ENCODE measurements around the gene XRCC3.
"Not testable (repeated sequence)": the region's sequence is repeated elsewhere in the genome, so short reads cannot be mapped to it uniquely, and the experiment has no call there.

The XRCC3 gene

GRCh38 chr14:103692159-103692558 is 23.1 kb downstream of the XRCC3 start:
- DNase-seq, result no peak

- DNase-seq, result not testable (repeated sequence)
Observed at GRCh38 chr14:103691655-103692054, 23.6 kb downstream of the XRCC3 start.

- no peak for DNase-seq
Observed at GRCh38 chr14:103690332-103690731, 24.9 kb downstream of the XRCC3 start.

- DNase-seq, result no peak
Observed at GRCh38 chr14:103688906-103689902, 26.0 kb downstream of the XRCC3 start.

GRCh38 chr14:103688441-103688840 is 26.8 kb downstream of the XRCC3 start:
- DNase-seq, result no peak

DNA sequence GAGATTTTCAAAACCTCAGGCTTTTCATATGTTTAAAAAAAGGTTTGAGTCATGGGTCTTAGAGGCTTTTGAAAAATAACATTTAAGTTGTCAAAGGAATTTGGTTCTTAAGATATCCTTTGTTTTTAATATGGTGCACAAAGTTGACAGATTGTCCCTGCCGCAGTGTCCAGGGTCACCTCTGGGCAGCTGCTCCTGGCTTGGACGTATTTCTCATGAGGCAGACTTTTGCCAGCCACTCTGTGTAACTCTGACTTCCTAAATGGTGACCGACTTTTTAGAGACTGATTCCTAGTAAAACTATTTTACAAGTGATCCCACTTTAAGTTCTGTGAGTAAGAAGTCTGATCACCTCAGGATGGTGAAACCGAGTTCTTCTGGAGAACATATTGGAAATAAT is 27.5 kb downstream of the XRCC3 start:
- DNase-seq, result no peak

DNA sequence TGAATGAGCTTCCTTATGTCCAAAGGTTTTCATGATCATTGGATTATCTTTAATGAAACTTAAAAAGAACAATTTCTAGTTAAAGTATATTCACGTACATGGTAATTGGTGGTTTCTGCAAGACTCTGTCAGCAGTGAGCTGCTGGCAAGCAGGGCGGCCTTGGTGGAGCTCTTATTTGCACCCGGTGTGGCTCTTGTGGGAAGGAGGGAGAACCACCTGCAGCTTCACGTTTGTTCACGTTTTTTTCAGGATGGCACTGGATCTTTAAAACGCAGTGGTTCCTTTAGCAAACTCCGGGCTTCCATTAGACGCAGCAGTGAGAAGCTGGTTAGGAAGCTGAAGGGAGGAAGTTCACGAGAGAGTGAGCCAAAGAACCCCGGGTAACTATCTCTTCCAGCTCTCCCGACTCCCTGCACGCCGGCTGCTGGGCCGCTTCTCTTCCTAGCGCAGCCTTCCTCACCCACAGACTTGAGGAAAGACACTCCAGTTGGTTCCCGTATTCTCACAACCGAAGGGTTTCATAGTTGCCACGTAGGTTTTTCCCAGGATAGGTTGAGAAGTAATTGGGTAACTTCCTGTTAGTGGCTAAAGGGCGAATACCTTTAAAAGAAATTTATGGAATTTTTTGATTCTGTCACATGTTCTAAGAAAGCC is 28.3 kb downstream of the XRCC3 start:
- DNase-seq, result no peak

DNA sequence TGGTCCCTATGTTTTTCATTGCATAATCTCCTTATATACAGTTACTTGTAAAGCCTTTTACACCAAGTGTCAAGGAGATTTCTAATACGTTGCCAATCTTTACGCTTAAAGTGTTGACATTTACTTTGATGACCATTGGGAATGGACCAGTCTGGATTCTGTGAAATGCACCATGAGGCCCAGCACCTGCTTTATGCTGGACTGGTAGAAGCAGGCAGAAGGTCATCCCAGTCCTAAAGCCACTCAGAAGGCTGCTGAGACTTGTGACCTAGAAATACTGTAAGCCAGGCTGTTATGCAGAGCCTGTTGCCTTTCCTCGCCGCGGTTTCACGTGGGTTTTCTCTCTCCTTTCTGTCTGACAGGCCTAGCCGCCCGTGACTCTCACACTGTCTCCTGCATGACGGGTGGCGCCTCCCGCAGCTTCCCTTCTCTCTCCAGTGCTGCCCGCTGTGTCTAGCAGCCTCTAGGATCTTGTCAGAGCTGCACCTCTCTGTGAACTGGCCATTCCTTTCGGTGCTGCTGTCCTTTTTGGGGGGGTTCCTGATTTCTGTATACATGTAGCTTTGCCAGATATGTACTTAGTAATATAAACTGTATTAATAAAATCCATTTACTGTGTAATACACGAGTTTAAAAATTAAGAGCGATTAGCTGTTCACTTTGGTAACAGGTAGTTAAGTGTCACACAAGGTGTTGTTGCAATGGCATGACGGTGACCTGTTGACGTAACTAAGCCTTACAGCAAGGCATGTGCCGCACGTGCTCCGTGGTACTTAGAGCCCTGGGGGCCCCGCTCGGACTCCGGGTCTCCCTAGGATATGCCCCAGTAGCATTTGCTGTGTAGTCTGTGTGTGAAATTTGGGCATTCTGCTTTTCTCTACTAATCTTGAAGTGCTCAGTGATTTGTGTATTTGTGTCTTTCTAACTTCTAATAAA is 29.7 kb downstream of the XRCC3 start:
- no peak for DNase-seq

- DNase-seq, result no peak
Observed at GRCh38 chr14:103684871-103685270, 30.4 kb downstream of the XRCC3 start.

GRCh38 chr14:103684471-103684870 is 30.8 kb downstream of the XRCC3 start:
- DNase-seq, result no peak

DNA sequence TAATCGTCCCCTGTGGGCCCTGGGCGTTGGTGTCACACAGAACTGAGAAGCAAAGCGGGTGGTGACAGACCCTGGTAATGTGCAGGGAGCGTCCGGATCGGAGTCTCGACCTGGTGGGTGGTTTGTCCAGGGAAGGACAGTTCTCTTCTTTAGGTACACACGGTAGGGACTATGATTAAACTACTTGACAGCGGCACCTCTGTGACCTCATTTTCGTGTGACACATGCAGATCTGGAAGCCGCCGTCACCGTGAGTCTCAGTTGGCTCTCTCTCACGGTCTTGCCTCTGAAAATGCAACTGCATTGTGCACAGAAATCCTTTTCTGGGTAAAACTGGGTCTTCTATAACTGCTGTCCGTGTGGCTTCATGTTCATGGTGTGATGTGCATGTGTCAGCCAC is 32.1 kb downstream of the XRCC3 start:
- DNase-seq, result no peak

- no peak for DNase-seq
Observed at GRCh38 chr14:103680491-103681231, 34.6 kb downstream of the XRCC3 start.

DNA sequence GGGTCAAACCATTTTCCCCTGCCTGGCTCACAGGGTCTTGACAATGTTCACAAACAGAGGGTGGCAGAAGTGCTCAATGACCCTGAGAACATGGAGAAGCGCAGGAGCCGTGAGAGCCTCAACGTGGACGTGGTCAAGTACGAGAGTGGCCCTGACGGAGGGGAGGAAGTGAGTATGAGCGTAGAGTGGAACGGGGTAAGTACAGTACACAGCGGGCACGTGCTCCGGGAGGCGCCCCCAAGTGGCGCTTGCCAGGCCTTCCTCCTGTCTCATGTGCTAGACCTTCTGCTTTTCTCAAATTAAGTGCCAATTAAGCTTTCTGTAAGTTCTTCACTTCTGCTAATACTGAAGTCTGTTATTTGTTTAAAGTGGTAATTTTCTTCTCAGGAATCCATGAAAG is 35.9 kb downstream of the XRCC3 start:
- DNase-seq, result peak; percentile 54

DNA sequence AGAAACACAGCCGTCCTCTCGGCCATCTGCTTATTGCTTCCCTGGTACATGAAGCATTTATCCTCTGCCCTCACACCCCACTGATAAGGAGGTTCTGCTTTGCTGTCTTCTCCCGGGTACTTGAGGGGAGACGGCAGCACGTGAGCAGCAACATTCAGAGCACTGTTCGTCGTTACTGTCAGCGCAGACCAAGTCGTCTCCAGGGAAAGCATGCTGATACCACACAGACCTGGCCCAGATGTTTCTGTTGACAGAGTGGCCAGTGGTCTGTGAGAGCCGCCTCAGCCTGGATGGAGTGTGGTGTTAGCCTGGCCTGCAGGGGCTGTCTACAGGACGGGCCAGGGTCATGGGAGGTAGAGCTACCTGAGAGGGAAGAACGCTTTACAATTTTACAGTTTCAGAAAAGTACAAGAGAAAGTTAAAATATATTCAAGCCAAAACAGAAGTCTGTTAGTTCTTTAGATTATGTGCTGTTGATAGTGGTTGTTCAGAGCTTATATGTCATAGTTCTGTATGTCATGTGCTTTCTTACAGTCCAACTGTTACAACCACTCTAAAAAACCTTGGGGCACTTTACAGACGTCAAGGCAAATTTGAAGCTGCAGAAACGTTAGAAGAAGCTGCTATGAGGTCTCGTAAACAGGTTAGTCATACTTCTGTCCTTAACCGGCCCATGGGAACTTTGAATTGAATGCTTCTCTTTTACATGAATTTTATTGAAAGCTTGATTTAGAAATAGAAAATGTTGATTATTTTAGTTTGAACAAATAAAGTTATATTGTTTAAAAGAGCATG is 38.2 kb downstream of the XRCC3 start:
- DNase-seq, result no peak

DNA sequence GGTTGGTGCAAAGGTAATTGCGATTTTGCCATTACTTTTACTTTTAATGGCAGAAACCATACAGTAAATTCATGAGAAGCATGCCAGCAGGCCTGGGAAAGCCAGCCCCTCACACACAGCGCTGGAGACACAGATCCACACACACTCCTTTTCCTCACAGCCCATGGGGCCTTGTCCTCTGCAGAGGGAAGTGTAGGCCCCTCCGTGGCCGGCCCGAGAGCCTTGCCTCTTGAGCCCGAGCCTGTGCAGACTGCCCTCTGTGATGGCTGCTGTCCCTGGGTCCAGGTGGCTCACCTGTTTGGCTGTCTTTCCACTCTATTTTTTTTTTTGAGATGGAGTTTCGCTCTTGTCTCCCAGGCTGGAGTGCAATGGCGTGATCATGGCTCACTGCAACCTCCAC is 39.3 kb downstream of the XRCC3 start:
- no peak for DNase-seq

DNA sequence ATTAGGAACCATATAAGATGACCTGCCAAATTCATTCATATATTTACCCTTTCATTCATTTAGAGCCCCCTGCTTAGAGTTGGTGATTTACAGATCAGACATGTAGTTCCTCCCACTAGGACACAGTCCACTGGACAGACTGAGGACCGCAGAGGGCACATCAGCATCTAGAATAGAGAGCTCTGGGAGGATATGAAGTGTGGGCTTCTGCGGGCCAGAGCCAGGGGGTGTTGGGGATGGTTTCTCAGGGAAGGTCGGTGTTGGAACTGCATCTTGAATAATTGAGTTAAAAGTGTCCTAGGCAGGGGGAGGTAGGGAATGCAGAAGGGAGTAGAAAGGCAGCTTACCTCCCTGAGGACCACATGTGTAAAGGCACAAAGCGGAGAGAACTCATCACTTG is 43.3 kb downstream of the XRCC3 start:
- DNase-seq, result no peak

GRCh38 chr14:103669370-103669769 is 45.9 kb downstream of the XRCC3 start:
- no peak for DNase-seq

DNA sequence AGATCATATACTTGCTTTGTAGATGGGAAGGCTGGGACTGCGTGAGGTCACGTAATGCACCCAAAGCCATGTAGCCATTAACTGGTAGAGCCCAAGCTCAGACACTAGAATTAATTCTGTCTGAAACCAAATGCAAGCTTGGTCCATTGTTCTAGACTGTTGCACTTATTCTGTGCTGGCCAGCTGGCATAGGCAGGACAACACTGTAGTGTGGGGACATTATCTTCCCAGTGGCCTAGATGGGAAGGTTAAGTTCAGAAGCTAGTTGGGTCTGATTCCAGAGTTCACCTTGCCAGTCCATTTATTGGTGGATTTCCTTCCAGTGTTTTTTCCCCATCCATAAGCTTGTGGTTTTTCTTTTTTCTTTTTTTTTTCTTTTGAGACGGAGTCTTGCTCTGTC is 47.1 kb downstream of the XRCC3 start:
- DNase-seq, result no peak

- DNase-seq, result no peak
Observed at GRCh38 chr14:103667671-103668070, 47.6 kb downstream of the XRCC3 start.

- no peak for DNase-seq
Observed at GRCh38 chr14:103663506-103663905, 51.7 kb downstream of the XRCC3 start.

GRCh38 chr14:103662591-103662990 is 52.7 kb downstream of the XRCC3 start:
- DNase-seq, result no peak
